Liver (tissue), 9 donors: ENCODE measurements around the gene CTAG1B. TPM values are rescaled to one million over a fixed set of nuclear protein-coding genes. Genes with fewer than 3 reads are reported as not detected.

ENCODE experiments used
- DNase-seq: peaks from one replicate; pipeline ENCODE4 v3.0.0-alpha.2; 2017; ENCODE audit warnings: low spot score
- H3K27ac ChIP-seq, 2 donors: one replicate each; pipeline ENCODE4 v1.7.0; 2013; ENCODE audit warnings: inconsistent platforms in 2 of 2, low read length in 2 of 2, control low read depth in 1 of 2, low read depth in 1 of 2, mild to moderate bottlenecking in 1 of 2
- H3K27me3 ChIP-seq, 4 donors: one replicate each; pipeline versions ENCODE4 v1.6.1 to v1.7.0; 2013; ENCODE audit warnings: low read length in 3 of 4, inconsistent platforms in 1 of 4, mild to moderate bottlenecking in 1 of 4, moderate library complexity in 1 of 4; ENCODE audit not compliant: control insufficient read depth in 4 of 4, insufficient read depth in 4 of 4
- H3K36me3 ChIP-seq, 4 donors: one replicate each; pipeline versions ENCODE4 v1.6.1 to v1.7.0; 2013; ENCODE audit warnings: low read length in 3 of 4, mild to moderate bottlenecking in 3 of 4, low read depth in 1 of 4, moderate library complexity in 1 of 4; ENCODE audit not compliant: control insufficient read depth in 4 of 4, insufficient read depth in 3 of 4
- H3K4me1 ChIP-seq, 4 donors: one replicate each; pipeline versions ENCODE4 v1.6.1 to v1.7.0; 2013; ENCODE audit warnings: low read length in 3 of 4, mild to moderate bottlenecking in 3 of 4, moderate library complexity in 1 of 4; ENCODE audit not compliant: control insufficient read depth in 4 of 4, insufficient read depth in 4 of 4
- H3K4me3 ChIP-seq, 3 donors: one replicate each; pipeline versions ENCODE4 v1.6.1 to v1.7.0; 2013; ENCODE audit warnings: low read length in 3 of 3, control low read depth in 1 of 3, low read depth in 1 of 3, mild to moderate bottlenecking in 1 of 3
- H3K9ac ChIP-seq, 2 donors: one replicate each; pipeline ENCODE4 v1.7.0; 2013; ENCODE audit warnings: low read length in 2 of 2, mild to moderate bottlenecking in 2 of 2, moderate library complexity in 2 of 2, control low read depth in 1 of 2, low read depth in 1 of 2
- H3K9me3 ChIP-seq, 4 donors: one replicate each; pipeline versions ENCODE4 v1.6.1 to v1.7.0; 2013; ENCODE audit warnings: low read length in 3 of 4; ENCODE audit not compliant: control insufficient read depth in 4 of 4
- CTCF ChIP-seq: fragments of 150-350 bp; IDR thresholded peaks from 2 replicates; pipeline ENCODE4 v1.5.1; 2017; ENCODE audit warnings: improper control_type of control experiment, low read depth, low read length; ENCODE audit not compliant: missing input control
- EGR1 ChIP-seq, 2 donors: IDR thresholded peaks; 2 replicates each; pipeline ENCODE4 v1.6.1; 2016 to 2018; ENCODE audit warnings: antibody characterized with exemption in 2 of 2, low read depth in 2 of 2
- FOXA1 ChIP-seq: IDR thresholded peaks from 2 replicates; pipeline ENCODE4 v1.6.1; 2016; ENCODE audit warnings: antibody characterized with exemption
- FOXA2 ChIP-seq: IDR thresholded peaks from 2 replicates; pipeline ENCODE4 v1.6.1; 2016; ENCODE audit warnings: antibody characterized with exemption
- GABPA ChIP-seq, 2 donors: IDR thresholded peaks in 1 of 2; conservative IDR thresholded peaks in 1 of 2; 2 replicates each; pipeline ENCODE4 v1.6.1; 2016; ENCODE audit warnings: antibody characterized with exemption in 2 of 2, mild to moderate bottlenecking in 1 of 2, moderate library complexity in 1 of 2
- HNF4A ChIP-seq, 2 donors: conservative IDR thresholded peaks; 2 replicates each; pipeline ENCODE4 v1.6.1; 2016; ENCODE audit warnings: antibody characterized with exemption in 2 of 2, mild to moderate bottlenecking in 2 of 2
- HNF4G ChIP-seq: IDR thresholded peaks from 2 replicates; pipeline ENCODE4 v1.6.1; 2016; ENCODE audit warnings: antibody characterized with exemption
- JUND ChIP-seq, 2 donors: IDR thresholded peaks; 2 replicates each; pipeline ENCODE4 v1.6.1; 2016; ENCODE audit warnings: antibody characterized with exemption in 2 of 2
- NR2F2 ChIP-seq: IDR thresholded peaks from 2 replicates; pipeline ENCODE4 v1.6.1; 2016; ENCODE audit warnings: antibody characterized with exemption
- RAD21 ChIP-seq, 2 donors: IDR thresholded peaks; 2 replicates each; pipeline ENCODE4 v1.6.1; 2016; ENCODE audit warnings: antibody characterized with exemption in 2 of 2, mild to moderate bottlenecking in 2 of 2
- RXRA ChIP-seq, 2 donors: IDR thresholded peaks; 2 replicates each; pipeline ENCODE4 v1.6.1; 2017 to 2018; ENCODE audit warnings: antibody characterized with exemption in 2 of 2, mild to moderate bottlenecking in 1 of 2
- SP1 ChIP-seq: IDR thresholded peaks from 2 replicates; pipeline ENCODE4 v1.6.1; 2018; ENCODE audit warnings: antibody characterized with exemption, mild to moderate bottlenecking
- TAF1 ChIP-seq: conservative IDR thresholded peaks from 2 replicates; pipeline ENCODE4 v1.6.1; 2016; ENCODE audit warnings: antibody characterized with exemption, mild to moderate bottlenecking
- YY1 ChIP-seq: IDR thresholded peaks from 2 replicates; pipeline ENCODE4 v1.6.1; 2016; ENCODE audit warnings: antibody characterized with exemption, mild to moderate bottlenecking
- WGBS: extraction: QIAGEN DNeasy Blood & Tissue Kit; methylation state at CpG from one replicate; pipeline ENCODE4 v1.1.7; 2013; 5-methylcytosine and 5-hydroxymethylcytosine counted together
- polyA plus RNA-seq, 2 donors: library from polyadenylated mRNA; stranded (reverse) in 1 of 2; unstranded in 1 of 2; fragments of 200-250 nt in 1 of 2; fragments of >200 nt in 1 of 2; fragmentation: Nextera tagmentation in 1 of 2; extraction: Ambion mirVana in 1 of 2; gene quantifications; one replicate each; pipeline versions ENCODE4 v1.2.1 to v1.2.3, GENCODE V29; 2013 to 2015
- total RNA-seq, 2 donors: library from RNA; depleted of rRNA; stranded (reverse); fragments of >200 nt; gene quantifications; one replicate each; pipeline ENCODE4 v1.2.3, GENCODE V29; 2014
- TF ChIP-seq, protein P1 (sequence below): IDR thresholded peaks from 2 replicates; pipeline ENCODE4 v1.6.1; 2016; ENCODE audit warnings: antibody characterized with exemption, mild to moderate bottlenecking
- donor health status: healthy.
- donor health status: healthy.
- donor health status: healthy.
- donor health status: healthy.
- donor health status: healthy.

The CTAG1B gene
- total and polyA plus RNA-seq, 4 donors, result not detected

- Histone ChIP-seq H3K36me3 (no peaks in the 10 kb centered on the region), H3K4me1 (no peaks in the 10 kb centered on the region), H3K27me3 (no peaks in the 10 kb centered on the region), H3K9me3 (peaks cover 0 to 4% (median 1%) of the 10 kb centered on the region in 4 donors), H3K27ac (no peak overlapping the region), H3K4me3 (no peak overlapping the region), H3K9ac (no peak overlapping the region)
- TF ChIP-seq EGR1 (IDR thresholded peaks at IDR 0.05; ENCODE audit: low read depth in 2 of 2), result no peak
- TF ChIP-seq TAF1, result no peak
- TF ChIP-seq FOXA1, result no peak
- no peak for TF ChIP-seq HNF4A (conservative IDR thresholded peaks at IDR 0.05)
- TF ChIP-seq YY1, result no peak
- no peak for TF ChIP-seq CTCF
- WGBS, result 86% methylated on average over 4 of the region's 4 CpGs
- DNase-seq, result no peak
These were observed 42.1 kb upstream of the CTAG1B start for GRCh38 chrX:154661170-154661569.

DNA sequence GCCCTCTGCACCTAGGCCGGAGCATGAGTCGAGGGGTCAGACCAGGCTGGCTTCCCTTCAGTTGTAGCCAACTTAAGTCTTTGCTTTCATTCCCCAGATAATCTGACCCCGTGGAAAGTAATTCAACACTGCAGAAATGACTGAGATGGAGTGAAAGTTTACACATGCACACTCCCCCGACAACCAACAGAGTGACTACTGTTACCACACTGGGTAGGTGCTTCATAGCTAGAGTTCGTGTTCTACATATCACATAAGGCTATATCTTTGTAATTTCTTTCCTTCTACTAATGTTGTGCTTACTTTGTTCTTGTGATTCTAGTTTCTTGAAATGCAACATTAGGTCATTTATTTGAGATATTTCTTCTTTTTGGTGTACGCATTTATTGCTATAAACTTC lies 41.5 kb upstream of the CTAG1B start:
- WGBS, result 84% methylated on average over 6 of the region's 6 CpGs
- TF ChIP-seq HNF4A (conservative IDR thresholded peaks at IDR 0.05) (no peak), RXRA (IDR thresholded peaks at IDR 0.05) (no peak), GABPA (IDR thresholded peaks at IDR 0.05 in 1 of 2, conservative IDR thresholded peaks at IDR 0.05 in 1 of 2) (no peak), JUND (IDR thresholded peaks at IDR 0.05) (no peak), CTCF (no peak), SP1 (no peak), FOXA1 (no peak), HNF4G (no peak), FOXA2 (no peak), EGR1 (IDR thresholded peaks at IDR 0.05; ENCODE audit: low read depth in 2 of 2) (no peak), YY1 (no peak), TAF1 (no peak), RAD21 (IDR thresholded peaks at IDR 0.05) (no peak), NR2F2 (no peak)
- TF ChIP-seq, protein P1, sequence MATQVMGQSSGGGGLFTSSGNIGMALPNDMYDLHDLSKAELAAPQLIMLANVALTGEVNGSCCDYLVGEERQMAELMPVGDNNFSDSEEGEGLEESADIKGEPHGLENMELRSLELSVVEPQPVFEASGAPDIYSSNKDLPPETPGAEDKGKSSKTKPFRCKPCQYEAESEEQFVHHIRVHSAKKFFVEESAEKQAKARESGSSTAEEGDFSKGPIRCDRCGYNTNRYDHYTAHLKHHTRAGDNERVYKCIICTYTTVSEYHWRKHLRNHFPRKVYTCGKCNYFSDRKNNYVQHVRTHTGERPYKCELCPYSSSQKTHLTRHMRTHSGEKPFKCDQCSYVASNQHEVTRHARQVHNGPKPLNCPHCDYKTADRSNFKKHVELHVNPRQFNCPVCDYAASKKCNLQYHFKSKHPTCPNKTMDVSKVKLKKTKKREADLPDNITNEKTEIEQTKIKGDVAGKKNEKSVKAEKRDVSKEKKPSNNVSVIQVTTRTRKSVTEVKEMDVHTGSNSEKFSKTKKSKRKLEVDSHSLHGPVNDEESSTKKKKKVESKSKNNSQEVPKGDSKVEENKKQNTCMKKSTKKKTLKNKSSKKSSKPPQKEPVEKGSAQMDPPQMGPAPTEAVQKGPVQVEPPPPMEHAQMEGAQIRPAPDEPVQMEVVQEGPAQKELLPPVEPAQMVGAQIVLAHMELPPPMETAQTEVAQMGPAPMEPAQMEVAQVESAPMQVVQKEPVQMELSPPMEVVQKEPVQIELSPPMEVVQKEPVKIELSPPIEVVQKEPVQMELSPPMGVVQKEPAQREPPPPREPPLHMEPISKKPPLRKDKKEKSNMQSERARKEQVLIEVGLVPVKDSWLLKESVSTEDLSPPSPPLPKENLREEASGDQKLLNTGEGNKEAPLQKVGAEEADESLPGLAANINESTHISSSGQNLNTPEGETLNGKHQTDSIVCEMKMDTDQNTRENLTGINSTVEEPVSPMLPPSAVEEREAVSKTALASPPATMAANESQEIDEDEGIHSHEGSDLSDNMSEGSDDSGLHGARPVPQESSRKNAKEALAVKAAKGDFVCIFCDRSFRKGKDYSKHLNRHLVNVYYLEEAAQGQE, result no peak
- H3K4me1 ChIP-seq, result no peaks in the 10 kb centered on the region

More for the DNA sequence above, 41.5 kb upstream of the CTAG1B start:
- H3K9me3 ChIP-seq, result peaks cover 0 to 4% (median 1%) of the 10 kb centered on the region in 4 donors
- no peak overlapping the region for H3K4me3 ChIP-seq
- no peak overlapping the region for H3K27ac ChIP-seq
- no peaks in the 10 kb centered on the region for H3K27me3 ChIP-seq
- H3K36me3 ChIP-seq, result no peaks in the 10 kb centered on the region
- DNase-seq, result no peak
- no peak overlapping the region for H3K9ac ChIP-seq
